Dermis microvascular lymphatic vessel endothelial cell (primary cell): ENCODE results near the gene TRAPPC2L. TPM values are rescaled to one million over a fixed set of nuclear protein-coding genes. Genes with fewer than 3 reads are reported as not detected.
A peak's percentile ranks its signal among the peaks of the same experiment; 100 is the strongest.

Experiments
- DNase-seq, 2 donors: peaks; one replicate each; pipeline versions ENCODE4 v3.0.0 to v3.0.0-alpha.2; 2010; ENCODE audit warnings: low read depth in 2 of 2
- total RNA-seq: library from RNA; depleted of rRNA; stranded (reverse); fragments of >200 nt; gene quantifications from 2 replicates; pipeline ENCODE4 v1.2.1, GENCODE V29; 2014

Gene TRAPPC2L
- 48.1 and 51.5 TPM in 2 replicates for total RNA-seq

- DNase-seq = peak; percentile 84 to 97
Observed at GRCh38 chr16:88856828-88857727, at the start of gene TRAPPC2L, which contains the start of gene GALNS. TRAPPC2L (plus strand) TSS chr16:88857127; CDS start chr16:88857151, 24 bp downstream. GALNS (minus strand) TSS chr16:88856947; CDS start chr16:88856877, 70 bp downstream.

DNA sequence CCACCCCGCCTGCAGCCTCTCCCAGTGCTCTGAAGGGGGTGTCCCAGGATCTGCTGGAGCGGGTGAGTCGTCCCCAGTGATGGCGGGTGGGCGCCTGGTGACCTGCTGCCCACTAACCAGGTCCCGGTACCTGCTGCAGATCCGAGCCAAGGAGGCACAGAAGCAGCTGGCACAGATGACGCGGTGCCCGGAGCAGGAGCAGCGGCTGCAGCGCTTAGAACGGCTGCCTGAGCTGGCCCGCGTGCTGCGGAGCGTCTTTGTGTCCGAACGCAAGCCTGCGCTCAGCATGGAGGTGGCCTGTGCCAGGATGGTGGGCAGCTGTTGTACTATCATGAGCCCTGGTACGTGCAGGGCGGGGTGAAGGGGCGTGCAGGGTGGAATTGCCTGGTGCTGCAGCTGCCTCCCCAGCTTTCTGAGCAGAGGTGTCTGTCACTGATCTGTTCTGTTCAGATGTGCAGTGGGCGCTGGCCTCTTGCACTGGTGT, 49.7 kb upstream of the TRAPPC2L start:
- no peak for DNase-seq

DNA sequence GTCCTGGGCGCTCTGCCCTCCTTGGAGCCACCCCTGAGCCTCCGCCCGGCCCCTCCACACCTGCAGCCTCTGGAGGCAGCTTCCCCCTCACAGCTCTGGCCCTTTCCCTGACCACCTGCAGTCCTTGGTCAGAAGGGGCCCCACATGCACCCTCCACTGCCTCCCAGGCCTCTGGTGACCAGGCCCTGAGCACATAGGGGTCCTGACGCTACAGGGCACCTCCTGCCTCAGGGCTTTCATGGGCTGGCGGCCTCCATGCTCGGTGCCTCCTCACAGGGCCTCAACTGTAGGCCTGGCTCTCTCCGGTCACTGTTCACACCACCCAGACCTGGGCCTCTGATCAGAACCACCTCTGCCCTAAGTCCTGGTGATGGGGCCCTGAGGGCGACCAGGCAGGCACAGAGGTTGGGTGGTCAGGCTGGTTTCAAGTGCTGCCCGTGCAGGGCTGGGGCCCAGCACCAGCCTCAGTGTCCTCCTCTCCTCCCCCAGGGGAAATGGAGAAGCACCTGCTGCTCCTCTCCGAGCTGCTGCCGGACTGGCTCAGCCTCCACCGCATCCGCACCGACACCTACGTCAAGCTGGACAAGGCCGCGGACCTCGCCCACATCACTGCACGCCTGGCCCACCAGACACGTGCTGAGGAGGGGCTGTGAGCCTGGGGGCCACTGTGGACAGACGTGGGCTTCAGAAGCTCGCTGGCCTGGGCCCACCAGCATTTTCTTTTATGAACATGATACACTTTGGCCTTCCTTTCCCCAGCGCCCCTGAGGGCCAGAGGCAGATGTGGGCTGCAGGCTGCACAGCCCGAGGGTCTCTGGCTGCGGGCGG, 49.1 kb upstream of the TRAPPC2L start:
- DNase-seq = no peak

GRCh38 chr16:88809068-88809675, 47.8 kb upstream of the TRAPPC2L start:
- no peak for DNase-seq

DNA sequence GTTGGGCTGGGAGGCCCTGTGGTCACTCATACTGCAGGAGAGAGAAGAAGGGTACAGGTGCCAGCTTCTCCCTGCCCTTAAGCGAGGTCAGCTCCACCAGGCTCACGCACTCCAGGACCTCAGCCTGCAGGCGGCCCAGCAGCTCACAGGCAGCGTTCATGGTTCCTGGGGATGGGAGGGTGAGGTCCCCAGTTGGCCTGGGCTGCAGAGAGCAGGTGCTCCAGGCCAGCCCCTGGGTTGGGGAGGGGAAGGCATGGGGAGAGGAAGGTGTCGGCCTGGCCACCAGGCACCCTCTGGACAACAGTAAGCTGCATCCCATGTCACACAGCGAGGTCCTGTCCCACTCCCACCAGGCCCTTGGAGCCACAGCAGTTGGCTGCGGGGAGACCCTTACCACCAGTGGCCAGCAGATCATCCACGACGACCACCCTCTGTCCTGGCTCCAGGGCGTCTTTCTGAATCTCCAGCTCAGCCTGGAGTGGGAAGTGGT, 47.2 kb upstream of the TRAPPC2L start:
- no peak for DNase-seq

DNA sequence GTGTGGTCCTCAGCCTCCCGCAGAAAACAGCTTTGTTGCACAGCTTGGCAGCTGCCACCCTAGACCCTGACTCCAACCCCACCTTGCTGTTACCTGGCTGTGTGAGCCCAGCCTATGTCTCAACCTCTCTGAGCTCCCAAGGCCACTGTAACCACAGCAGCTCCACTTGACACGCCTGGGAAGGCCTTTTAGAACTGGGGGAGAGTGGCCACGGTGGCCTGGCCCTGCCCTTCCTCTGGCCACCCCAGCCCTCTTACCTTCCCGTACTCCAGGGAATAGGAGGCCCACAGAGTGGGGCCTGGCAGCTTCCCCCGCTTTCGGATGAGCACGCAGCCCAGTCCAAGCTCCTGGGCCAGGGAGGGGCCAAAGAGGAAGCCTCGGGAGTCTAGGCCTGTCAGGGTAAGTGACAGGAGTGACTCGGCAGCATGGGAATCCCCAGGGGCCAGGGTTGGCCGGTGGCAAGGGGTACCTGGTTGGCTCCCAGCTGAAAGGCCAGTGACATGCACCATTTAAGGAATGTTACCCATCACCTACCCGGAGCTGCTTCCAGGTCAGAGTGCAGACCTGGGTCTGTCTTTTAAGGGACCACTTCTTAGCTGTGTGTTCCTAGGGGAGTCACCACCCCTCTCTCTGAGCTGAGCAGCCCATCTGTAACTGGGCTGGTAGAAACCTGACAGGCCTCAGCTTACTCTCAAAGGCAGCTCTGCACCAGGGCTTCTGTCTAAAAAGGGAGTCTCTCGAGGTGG, 46.6 kb upstream of the TRAPPC2L start:
- no peak for DNase-seq

GRCh38 chr16:88810912-88811768, 45.8 kb upstream of the TRAPPC2L start:
- peak in 1 of 2 donors; percentile 73 for DNase-seq

DNA sequence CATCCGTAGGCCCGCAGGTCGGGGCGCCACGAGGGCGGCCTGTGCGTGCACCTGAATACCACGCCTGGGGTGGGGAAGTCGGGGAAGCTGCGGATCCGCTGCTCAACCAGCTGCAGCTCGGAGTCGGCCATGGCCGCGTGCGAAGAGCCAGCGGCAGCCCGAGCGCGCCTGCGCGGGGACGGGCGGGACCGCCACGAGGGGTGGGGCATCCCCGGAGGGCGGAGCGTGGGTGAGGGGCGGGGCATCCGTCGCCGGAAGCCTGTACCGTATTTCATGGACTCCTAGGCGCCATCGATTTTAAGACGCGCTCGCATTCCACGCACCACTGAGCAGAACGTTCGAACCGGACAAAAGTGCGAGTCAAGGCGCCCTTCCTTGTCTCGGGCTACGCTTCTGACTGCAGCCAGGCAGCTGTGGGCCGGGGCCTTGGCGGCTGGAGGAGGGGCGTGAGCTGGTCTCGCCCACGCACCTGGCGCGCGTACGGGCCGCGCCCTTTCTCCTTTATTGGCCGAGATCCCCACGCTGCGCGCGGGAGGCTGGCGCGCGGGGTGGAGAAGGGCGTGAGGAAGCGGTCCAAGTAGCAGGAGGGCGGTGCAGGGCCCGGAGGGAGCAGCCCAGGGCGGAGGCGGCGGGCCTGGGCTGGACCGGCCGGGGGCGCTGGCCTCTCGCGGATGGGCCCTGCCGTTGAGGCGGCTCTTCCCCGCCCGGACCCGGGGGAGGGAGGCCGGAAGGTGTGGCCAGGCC, 45.0 kb upstream of the TRAPPC2L start, which contains the start of gene APRT:
APRT (minus strand) TSS at position 160 of the 744 bp plus-strand sequence; CDS start at position 131, 29 bp downstream.
- DNase-seq = peak; percentile 77 to 91

- DNase-seq = no peak
Observed at GRCh38 chr16:88812513-88813268, 44.2 kb upstream of the TRAPPC2L start.

GRCh38 chr16:88813269-88814143, 43.4 kb upstream of the TRAPPC2L start:
- no peak for DNase-seq

DNA sequence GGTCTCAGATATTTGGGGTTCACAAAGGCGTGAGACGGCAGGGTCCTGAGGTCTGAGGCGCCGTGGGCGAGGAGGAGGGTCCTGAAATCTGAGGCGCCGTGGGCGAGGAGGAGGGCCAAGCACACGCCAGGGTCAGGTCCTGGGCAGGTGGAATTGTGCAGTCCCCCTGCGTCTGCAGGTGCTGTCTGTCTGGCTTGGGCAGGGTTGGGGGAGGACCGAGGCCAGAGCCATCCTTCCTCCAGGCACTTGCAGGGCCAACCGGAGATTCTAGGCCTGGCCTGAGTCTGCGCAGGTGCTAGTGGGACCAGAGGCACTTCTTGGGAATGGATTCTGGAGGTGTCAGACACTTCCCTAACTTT, 42.8 kb upstream of the TRAPPC2L start:
- no peak for DNase-seq

DNA sequence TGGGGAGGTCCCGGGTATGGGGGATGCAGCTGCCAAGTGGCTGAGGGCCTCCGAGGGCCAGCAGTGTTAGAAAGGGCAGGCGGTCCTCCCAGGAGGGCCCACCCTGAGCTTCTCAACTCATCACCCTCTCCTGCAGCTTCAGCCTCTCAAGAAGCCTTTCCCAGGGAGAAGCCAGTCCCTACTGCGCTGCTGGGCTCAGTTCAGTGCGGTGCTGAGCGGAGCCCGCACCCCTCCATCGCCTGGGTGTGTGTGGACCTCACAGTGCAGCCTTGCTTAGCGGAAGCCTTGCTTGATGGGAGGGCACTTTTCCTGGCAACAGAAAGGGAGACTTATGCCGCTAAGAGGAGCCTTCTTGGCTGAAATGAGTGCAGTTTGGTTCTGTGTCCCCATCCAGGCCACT, 41.7 kb upstream of the TRAPPC2L start:
- DNase-seq = no peak

DNA sequence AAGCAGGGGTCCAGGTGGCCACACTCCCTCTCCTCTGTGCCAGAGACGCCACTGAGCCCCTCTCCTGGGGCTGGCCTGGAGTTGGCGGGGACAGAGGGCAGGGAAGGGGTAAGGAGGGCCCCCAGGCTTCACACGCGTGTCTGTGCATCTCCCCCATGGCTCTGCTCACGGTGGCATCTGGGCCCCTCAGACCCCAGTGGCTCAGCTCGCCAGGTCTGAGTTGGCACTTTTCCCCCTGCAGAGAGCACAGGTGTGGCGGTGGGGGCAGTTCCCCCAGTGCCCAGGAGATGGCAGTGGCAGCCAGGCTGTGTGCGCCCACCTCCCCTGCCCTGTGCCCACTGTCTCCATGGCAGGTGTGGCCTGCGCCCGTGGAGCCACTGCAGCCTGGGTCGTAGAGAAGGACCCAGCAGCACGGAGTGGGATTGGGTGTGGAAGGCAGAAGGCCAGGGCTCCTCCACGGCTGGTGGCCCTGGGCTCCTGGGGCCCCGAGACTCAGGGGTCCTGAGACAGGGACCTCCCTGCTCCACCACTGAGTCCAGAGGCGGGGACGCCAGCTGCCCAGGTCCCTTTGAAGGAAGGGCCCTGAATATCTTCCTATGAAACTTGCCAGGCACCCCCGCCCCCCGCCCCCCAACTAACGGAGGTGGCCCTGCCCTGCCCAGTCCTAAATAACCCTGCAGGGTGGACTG, 40.9 kb upstream of the TRAPPC2L start:
- DNase-seq = peak in 1 of 2 donors; percentile 44

DNA sequence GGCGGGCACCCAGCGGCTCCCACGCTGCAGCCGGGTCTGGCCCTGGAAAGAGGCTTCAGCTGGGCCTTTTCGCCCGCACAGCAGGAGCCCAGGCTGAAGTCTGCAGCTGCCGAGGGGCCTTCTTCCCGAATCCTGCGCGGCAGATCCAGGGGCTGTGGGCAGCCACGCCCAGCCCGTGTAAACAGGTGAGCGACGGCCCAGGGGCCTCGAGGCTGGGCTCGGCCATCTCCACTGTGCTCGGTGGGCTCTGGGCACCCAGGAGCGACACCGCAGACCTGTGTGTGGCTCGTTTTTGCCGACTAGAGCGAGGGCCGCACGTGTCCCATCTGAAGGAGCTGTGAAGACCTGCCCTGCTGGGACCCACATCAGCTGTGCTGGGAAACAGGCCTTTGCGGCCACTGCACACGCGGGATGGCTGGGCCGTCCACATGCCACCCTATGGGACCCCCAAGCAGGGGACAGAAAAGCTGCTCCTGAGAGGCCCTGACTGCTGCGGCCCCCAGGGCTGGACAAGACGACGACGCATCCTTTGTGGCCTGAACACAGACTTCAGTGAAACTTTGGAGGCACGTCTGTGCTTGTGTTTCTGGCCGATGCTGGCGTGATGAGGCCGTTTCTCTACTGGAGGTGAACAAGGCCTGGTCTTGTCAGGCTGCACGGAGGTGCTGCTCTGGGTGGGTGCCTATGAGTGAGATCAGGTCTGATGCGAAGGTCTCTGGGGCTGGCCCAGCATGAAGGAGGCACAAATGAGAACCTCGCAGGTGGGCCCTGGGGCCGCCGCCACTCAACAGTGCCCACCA, 40.0 kb upstream of the TRAPPC2L start:
- no peak for DNase-seq

DNA sequence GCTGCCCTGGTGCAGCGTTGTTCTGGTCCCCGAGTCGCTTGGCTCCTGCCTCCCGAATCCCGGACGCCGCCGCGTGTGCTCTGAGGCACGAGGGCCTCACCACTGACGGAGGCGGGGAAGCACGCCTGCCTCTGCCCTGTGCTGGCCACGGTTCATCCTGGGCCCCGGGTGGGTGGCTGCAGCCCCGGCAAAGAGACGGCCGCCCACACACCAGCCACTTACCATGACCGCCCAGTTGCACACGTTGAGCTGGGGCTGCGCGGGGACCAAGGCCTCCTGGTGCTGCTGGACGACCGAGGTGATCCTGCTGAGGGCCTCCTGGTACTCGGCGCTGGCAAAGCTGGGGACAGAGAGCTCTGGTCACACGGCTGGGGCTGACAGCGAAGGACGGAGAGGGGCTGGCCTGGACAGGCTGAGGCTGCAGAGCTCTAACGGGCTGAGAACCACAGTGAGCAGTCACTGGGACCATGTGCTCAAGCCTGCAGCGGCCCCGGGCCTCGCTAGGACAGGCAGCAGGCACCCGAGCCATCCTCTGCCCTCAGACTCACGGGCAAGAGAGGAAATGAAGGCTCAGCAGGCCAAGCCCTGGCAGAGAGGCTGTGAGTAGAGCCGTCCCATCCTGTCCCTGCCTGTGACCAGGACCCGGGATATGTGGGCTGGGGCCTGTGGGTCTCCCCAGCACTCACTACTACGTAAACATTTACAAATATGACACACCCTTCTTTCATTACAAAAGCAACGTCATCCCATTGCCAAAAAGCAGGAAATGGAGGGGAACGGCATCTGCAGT, 38.9 kb upstream of the TRAPPC2L start:
- no peak for DNase-seq
